HEK293 (cell line): ENCODE data around the gene UBE2D4.

Source experiments
- CTCF ChIP-seq: fragments of 450-650 bp; formaldehyde crosslinking; IDR thresholded peaks from 2 replicates; pipeline ENCODE4 v1.5.1; 2016; ENCODE audit warnings: missing biosample characterization, missing genetic modification characterization
- HOXC10 ChIP-seq: sonication (generic); formaldehyde crosslinking; IDR thresholded peaks from 2 replicates; pipeline ENCODE4 v1.8.1; 2023; ENCODE audit warnings: mild to moderate bottlenecking, missing genetic modification reagents
- MYNN ChIP-seq: fragments of 450-650 bp; formaldehyde crosslinking; IDR thresholded peaks from 2 replicates; pipeline ENCODE4 v1.5.1; 2016; ENCODE audit warnings: missing biosample characterization, missing genetic modification characterization, borderline replicate concordance
- PRDM10 ChIP-seq: fragments of 450-650 bp; formaldehyde crosslinking; IDR thresholded peaks from 2 replicates; pipeline ENCODE4 v1.5.1; 2016; ENCODE audit warnings: missing biosample characterization, missing genetic modification characterization
- ZNF266 ChIP-seq: fragments of 450-650 bp; formaldehyde crosslinking; IDR thresholded peaks from 2 replicates; pipeline ENCODE4 v1.5.1; 2016; ENCODE audit warnings: missing biosample characterization, missing genetic modification characterization, low read depth
- ZNF354C ChIP-seq: fragments of 450-650 bp; formaldehyde crosslinking; IDR thresholded peaks from 2 replicates; pipeline ENCODE4 v1.5.1; 2016; ENCODE audit warnings: missing biosample characterization, missing genetic modification characterization, low read depth, borderline replicate concordance
- ZNF426 ChIP-seq: fragments of 450-650 bp; formaldehyde crosslinking; IDR thresholded peaks from 2 replicates; pipeline ENCODE4 v1.5.1; 2017; ENCODE audit warnings: missing biosample characterization, missing genetic modification characterization, mild to moderate bottlenecking, inconsistent platforms, moderate library complexity
- ZNF473 ChIP-seq: fragments of 450-650 bp; formaldehyde crosslinking; IDR thresholded peaks from 2 replicates; pipeline ENCODE4 v1.5.1; 2017; ENCODE audit warnings: missing biosample characterization, missing genetic modification characterization
- ZNF513 ChIP-seq: fragments of 450-650 bp; IDR thresholded peaks from 2 replicates; pipeline ENCODE4 v1.5.1; 2018; ENCODE audit warnings: missing biosample characterization, missing genetic modification characterization
- ZNF707 ChIP-seq: fragments of 450-650 bp; formaldehyde crosslinking; IDR thresholded peaks from 2 replicates; pipeline ENCODE4 v1.5.1; 2016; ENCODE audit warnings: missing biosample characterization, missing genetic modification characterization
- ZNF830 ChIP-seq: fragments of 450-650 bp; IDR thresholded peaks from 2 replicates; pipeline ENCODE4 v1.5.0; 2018; ENCODE audit warnings: missing biosample characterization, missing genetic modification characterization, low read depth, mild to moderate bottlenecking, moderate library complexity
- ZNF843 ChIP-seq: fragments of 450-650 bp; formaldehyde crosslinking; IDR thresholded peaks from 2 replicates; pipeline ENCODE4 v1.5.1; 2016; ENCODE audit warnings: missing biosample characterization, missing genetic modification characterization

- no peak for TF ChIP-seq ZNF473 (tag by site-specific recombination)
- TF ChIP-seq ZNF843, result no peak
- peak; percentile 57 for TF ChIP-seq PRDM10
- no peak for TF ChIP-seq ZNF266 (tag by site-specific recombination)
- no peak for TF ChIP-seq ZNF513
- no peak for TF ChIP-seq CTCF (tag by site-specific recombination)
- TF ChIP-seq ZNF354C, result no peak
- TF ChIP-seq ZNF830 (tag by site-specific recombination), result no peak
- TF ChIP-seq MYNN (tag by site-specific recombination), result no peak
- TF ChIP-seq ZNF707 (tag by site-specific recombination), result no peak
- TF ChIP-seq ZNF426, result no peak
- TF ChIP-seq HOXC10, result no peak
Observed at GRCh38 chr7:43888993-43889945, 37.0 kb upstream of the UBE2D4 start.
